ENCODE data around the gene TEX9. TPM values are rescaled to one million over a fixed set of nuclear protein-coding genes. Genes with fewer than 3 reads are reported as not detected.
"Not testable (repeated sequence)": the region's sequence is repeated elsewhere in the genome, so short reads cannot be mapped to it uniquely, and the experiment has no call there.

Gene TEX9
- total RNA-seq, 4 donors from 2014 or later = 1.9 to 5.0 (median 2.9) TPM

- TF ChIP-seq CTCF (IDR thresholded peaks at IDR 0.05) = no peak
- ATAC-seq (ENCODE audit: low FRiP score) (no peak), DNase-seq (ENCODE audit: low spot score) (no peak)
Measured at GRCh38 chr15:56358604-56359003, 6.6 kb upstream of the TEX9 start.

GRCh38 chr15:56361987-56362386 is 3.2 kb upstream of the TEX9 start:
- no peak for TF ChIP-seq CTCF (IDR thresholded peaks at IDR 0.05)
- ATAC-seq (ENCODE audit: low FRiP score) (no peak), DNase-seq (ENCODE audit: low spot score) (no peak)

- no peak for TF ChIP-seq CTCF (IDR thresholded peaks at IDR 0.05)
- no peak for DNase-seq (ENCODE audit: low spot score)
- no peak for ATAC-seq (ENCODE audit: low FRiP score)
Measured at GRCh38 chr15:56366211-56366610, 985 bp downstream of the TEX9 start.

- ATAC-seq (ENCODE audit: low FRiP score) (no peak), DNase-seq (ENCODE audit: low spot score) (no peak)
- TF ChIP-seq CTCF (IDR thresholded peaks at IDR 0.05) = no peak
Measured at GRCh38 chr15:56367156-56367555, 1.9 kb downstream of the TEX9 start.

- no peak for TF ChIP-seq CTCF (IDR thresholded peaks at IDR 0.05)
- ATAC-seq (ENCODE audit: low FRiP score) = no peak
- no peak for DNase-seq (ENCODE audit: low spot score)
Measured at GRCh38 chr15:56369234-56369633, 4.0 kb downstream of the TEX9 start.

- no peak for TF ChIP-seq CTCF (IDR thresholded peaks at IDR 0.05)
- DNase-seq (ENCODE audit: low spot score) (no peak), ATAC-seq (ENCODE audit: low FRiP score) (no peak)
Measured at GRCh38 chr15:56371495-56372147, 6.4 kb downstream of the TEX9 start.

- DNase-seq (ENCODE audit: low spot score); ATAC-seq (ENCODE audit: low FRiP score): not testable (repeated sequence)
Measured at GRCh38 chr15:56374693-56375092, 9.5 kb downstream of the TEX9 start.

GRCh38 chr15:56377822-56378221 is 12.6 kb downstream of the TEX9 start:
- not testable (repeated sequence) for ATAC-seq (ENCODE audit: low FRiP score); DNase-seq (ENCODE audit: low spot score)

Measured in omental fat pad (tissue), 4 donors.